T47D (cell line): ENCODE results near the gene SRCIN1.
"Not testable (repeated sequence)": the region's sequence is repeated elsewhere in the genome, so short reads cannot be mapped to it uniquely, and the experiment has no call there.

ENCODE experiments used
- DNase-seq, 2 experiments: peaks; one replicate each; pipeline versions ENCODE4 v3.0.0 to v3.0.0-alpha.2; 2011 to 2012; ENCODE audit warnings: low read depth in 1 of 2, low spot score in 1 of 2
- JUND ChIP-seq: IDR thresholded peaks from 2 replicates; pipeline ENCODE4 v1.6.1; 2012; ENCODE audit warnings: low read depth
- in situ Hi-C: cut with HindIII; loops from 2 replicates; pipeline ENCODE4 v1.10.0; 2016; ENCODE audit warnings: low sequenced_read_pairs, low pct_unique_long_range_greater_than_20kb

SRCIN1 gene

GRCh38 chr17:38498353-38498752, 107.4 kb downstream of the SRCIN1 start:
- no peak for DNase-seq
- in situ Hi-C loops = no loop called here
- TF ChIP-seq JUND = no peak

GRCh38 chr17:38497656-38498055, 108.1 kb downstream of the SRCIN1 start:
- in situ Hi-C loops, DNase-seq: not testable (repeated sequence)

- in situ Hi-C loops, DNase-seq: not testable (repeated sequence)
Measured at GRCh38 chr17:38494152-38494551, 111.6 kb downstream of the SRCIN1 start.

GRCh38 chr17:38492067-38493040, 113.4 kb downstream of the SRCIN1 start:
- in situ Hi-C loops = not testable (repeated sequence)
- DNase-seq = peak; percentile 82 to 91

GRCh38 chr17:38491346-38492066, 114.2 kb downstream of the SRCIN1 start:
- in situ Hi-C loops, DNase-seq: not testable (repeated sequence)

GRCh38 chr17:38489774-38490173, 116.0 kb downstream of the SRCIN1 start:
- not testable (repeated sequence) for DNase-seq

GRCh38 chr17:38485681-38486298, 120.0 kb downstream of the SRCIN1 start:
- DNase-seq, in situ Hi-C loops: not testable (repeated sequence)

More at GRCh38 chr17:38489774-38490173, 116.0 kb downstream of the SRCIN1 start:
- in situ Hi-C loops = not testable (repeated sequence)

GRCh38 chr17:38485146-38485468, 120.6 kb downstream of the SRCIN1 start:
- in situ Hi-C loops = no loop called here
- TF ChIP-seq JUND = no peak
- DNase-seq = no peak

GRCh38 chr17:38484242-38485145, 121.3 kb downstream of the SRCIN1 start:
- in situ Hi-C loops = not testable (repeated sequence)
- DNase-seq = peak; percentile 43 to 78

- DNase-seq, in situ Hi-C loops: not testable (repeated sequence)
Measured at GRCh38 chr17:38482700-38483043, 123.1 kb downstream of the SRCIN1 start.

- in situ Hi-C loops = not testable (repeated sequence)
Measured at GRCh38 chr17:38482039-38482699, 123.6 kb downstream of the SRCIN1 start.

More at GRCh38 chr17:38482039-38482699, 123.6 kb downstream of the SRCIN1 start:
- peak in 1 of 2 experiments; percentile 60 for DNase-seq
